A549 treated with AZD9567 at 1 μM for 4 hours (cell line): ENCODE results near the gene CD3D. TPM values are rescaled to one million over a fixed set of nuclear protein-coding genes. Genes with fewer than 3 reads are reported as not detected.

ENCODE experiments used
- total RNA-seq: library from RNA; stranded (reverse); fragments of 200-300 nt; extraction: Qiagen RNA extraction; gene quantifications from 5 replicates; pipeline ENCODE4 v1.2.3, GENCODE V29; 2022; ENCODE audit not compliant: insufficient read depth

The CD3D gene
- total RNA-seq = not detected in 5 replicates

DNA sequence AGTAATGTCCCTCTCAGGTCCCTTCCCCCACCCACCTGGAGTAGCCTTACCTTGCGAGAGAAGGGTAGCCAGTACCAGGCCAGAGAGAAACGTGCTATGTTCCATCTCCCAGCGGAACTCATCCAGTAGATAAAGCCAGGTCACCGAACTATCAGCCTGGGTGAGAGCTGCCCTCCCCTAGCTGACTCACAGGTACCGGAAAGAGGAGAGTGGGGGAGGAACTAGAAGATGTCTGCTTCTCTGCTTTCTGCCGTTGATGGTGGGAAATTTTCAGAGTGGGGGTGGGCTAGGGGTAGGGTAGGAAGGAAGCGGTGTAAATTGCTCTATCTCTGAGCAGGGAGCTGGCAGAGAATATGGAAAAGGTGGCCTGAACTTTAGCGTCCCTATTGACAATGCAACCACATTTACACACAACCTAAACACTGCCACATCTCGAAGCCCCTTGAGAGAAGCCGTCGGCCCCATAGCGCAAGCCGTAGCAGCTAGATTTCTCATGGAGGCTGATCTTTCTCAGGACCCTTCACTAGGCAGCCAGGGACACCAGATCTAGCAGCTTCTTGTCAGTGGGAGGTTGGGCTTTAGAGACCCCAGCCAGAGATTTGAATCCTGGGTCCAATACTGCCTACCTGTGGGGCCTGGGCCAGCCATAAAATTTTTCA is at the start of gene CD3D:
Gene CD3D, minus strand, starts transcription at position 203 of the 659 bp plus-strand sequence. Its CDS starts 98 bp downstream, at position 105.

DNA sequence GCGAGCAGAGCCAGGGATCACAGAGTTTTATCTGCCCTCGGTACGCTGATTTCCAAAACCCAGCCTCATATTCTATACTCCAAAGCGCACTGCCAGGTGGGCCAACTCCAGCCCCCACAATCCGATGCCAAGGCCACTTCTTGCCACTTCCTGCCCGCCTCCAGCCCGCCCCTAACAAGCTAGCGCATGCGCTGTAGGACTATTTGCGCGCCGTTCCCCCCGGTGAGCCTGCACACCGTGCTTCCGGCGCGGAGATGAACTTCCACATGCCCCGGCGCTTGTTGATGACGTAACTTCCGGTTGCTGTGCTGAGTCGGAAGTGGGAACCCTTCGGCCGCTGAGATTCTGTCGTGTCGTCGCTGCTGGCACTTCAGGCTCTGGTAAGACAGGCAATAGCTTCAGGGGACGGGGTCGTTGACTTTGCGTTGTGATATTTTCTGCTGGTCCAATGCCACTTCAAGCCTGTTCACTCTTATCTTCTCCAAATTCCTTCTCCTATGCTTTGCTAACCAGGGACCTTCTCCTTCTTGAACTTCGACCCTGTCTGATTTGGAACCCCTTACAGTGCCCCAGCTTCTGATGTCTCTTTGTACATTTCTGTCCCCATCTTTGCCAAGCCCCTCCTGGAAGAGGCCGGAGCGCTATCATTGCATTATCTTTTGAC is 16.9 kb upstream of the CD3D start, which contains the start of gene UBE4A:
Gene UBE4A, plus strand, starts transcription at position 306 of the 664 bp plus-strand sequence. CDS start 5,481 bp downstream, outside the sequence.

DNA sequence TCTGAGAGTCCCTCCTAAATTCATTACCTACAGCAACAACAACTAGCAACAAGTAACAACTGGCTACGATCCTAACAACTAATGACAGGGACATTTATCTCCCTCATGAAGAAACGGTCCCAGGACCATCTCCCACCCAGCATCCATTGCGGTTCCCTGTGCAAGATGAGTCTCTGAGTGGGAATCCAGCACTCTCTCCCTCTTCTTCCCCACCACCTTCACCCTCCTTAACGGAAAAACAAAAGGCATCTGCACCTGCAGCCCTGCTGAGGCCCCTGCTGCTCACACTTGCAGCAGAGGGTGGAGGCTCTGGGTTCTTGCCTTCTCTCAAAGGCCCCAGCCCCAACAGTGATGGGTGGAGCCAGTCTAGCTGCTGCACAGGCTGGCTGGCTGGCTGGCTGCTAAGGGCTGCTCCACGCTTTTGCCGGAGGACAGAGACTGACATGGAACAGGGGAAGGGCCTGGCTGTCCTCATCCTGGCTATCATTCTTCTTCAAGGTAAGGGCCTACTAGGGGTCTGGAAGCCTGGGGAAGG is 1.5 kb upstream of the CD3D start, which contains the start of gene CD3G:
Gene CD3G, plus strand, starts transcription at position 364 of the 535 bp plus-strand sequence. Its CDS starts 80 bp downstream, at position 444.

DNA sequence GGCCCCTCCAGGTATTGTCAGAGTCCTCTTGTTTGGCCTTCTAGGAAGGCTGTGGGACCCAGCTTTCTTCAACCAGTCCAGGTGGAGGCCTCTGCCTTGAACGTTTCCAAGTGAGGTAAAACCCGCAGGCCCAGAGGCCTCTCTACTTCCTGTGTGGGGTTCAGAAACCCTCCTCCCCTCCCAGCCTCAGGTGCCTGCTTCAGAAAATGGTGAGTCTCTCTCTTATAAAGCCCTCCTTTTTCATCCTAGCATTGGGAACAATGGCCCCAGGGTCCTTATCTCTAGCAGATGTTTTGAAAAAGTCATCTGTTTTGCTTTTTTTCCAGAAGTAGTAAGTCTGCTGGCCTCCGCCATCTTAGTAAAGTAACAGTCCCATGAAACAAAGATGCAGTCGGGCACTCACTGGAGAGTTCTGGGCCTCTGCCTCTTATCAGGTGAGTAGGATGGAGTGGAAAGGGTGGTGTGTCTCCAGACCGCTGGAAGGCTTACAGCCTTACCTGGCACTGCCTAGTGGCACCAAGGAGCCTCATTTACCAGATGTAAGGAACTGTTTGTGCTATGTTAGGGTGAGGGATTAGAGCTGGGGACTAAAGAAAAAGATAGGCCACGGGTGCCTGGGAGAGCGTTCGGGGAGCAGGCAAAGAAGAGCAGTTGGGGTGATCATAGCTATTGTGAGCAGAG is 37.8 kb downstream of the CD3D start, which contains the start of gene CD3E:
Gene CD3E, plus strand, starts transcription at position 163 of the 681 bp plus-strand sequence. Its CDS starts 223 bp downstream, at position 386.

Other genes with a start within 250 kb of the CD3D start
- 0.02 to 0.05 TPM (median 0.03 TPM) in 3 of 5 replicates, not detected in the others for gene SCN4B, start 189.9 kb downstream of the CD3D start, total RNA-seq
- not detected in 5 replicates for gene SCN2B, start 166.1 kb downstream of the CD3D start, total RNA-seq
- gene JAML, start 117.7 kb downstream of the CD3D start, total RNA-seq = not detected in 5 replicates
- 0.19 to 0.33 TPM (median 0.26 TPM) in 4 of 5 replicates, not detected in the other for gene MPZL3, start 90.3 kb downstream of the CD3D start, total RNA-seq
- gene MPZL2, start 78.4 kb downstream of the CD3D start, total RNA-seq = 0.06 to 0.13 TPM (median 0.07 TPM) in 3 of 5 replicates, not detected in the others
- not detected in 5 replicates for gene CD3E, start 38.0 kb downstream of the CD3D start, total RNA-seq
- not detected in 5 replicates for gene CD3G, start 1.6 kb upstream of the CD3D start, total RNA-seq
- gene UBE4A, start 16.9 kb upstream of the CD3D start, total RNA-seq = 8.9 to 12.5 TPM (median 10.0 TPM) in 5 replicates
- gene ATP5MG, start 58.9 kb upstream of the CD3D start, total RNA-seq = 145 to 210 TPM (median 194 TPM) in 5 replicates
- gene KMT2A, start 93.8 kb upstream of the CD3D start, total RNA-seq = 10.7 to 19.9 TPM (median 12.3 TPM) in 5 replicates
- gene TTC36, start 184.8 kb upstream of the CD3D start, total RNA-seq = 0.13 to 0.16 TPM in 2 of 5 replicates, not detected in the others
- gene TMEM25, start 188.5 kb upstream of the CD3D start, total RNA-seq = 0.34 to 0.66 TPM (median 0.49 TPM) in 4 of 5 replicates, not detected in the other
- 14.9 to 16.3 TPM (median 15.5 TPM) in 5 replicates for gene IFT46, start 223.2 kb upstream of the CD3D start, total RNA-seq
- gene ARCN1, start 229.7 kb upstream of the CD3D start, total RNA-seq = 83.3 to 105 TPM (median 86.7 TPM) in 5 replicates